ENCODE results near the gene COL15A1. TPM values are rescaled to one million over a fixed set of nuclear protein-coding genes. Genes with fewer than 3 reads are reported as not detected.
A peak's percentile ranks its signal among the peaks of the same experiment; 100 is the strongest.

The COL15A1 gene
- total and polyA plus RNA-seq, 4 donors = 6.3 to 126 (median 36.4) TPM

DNA sequence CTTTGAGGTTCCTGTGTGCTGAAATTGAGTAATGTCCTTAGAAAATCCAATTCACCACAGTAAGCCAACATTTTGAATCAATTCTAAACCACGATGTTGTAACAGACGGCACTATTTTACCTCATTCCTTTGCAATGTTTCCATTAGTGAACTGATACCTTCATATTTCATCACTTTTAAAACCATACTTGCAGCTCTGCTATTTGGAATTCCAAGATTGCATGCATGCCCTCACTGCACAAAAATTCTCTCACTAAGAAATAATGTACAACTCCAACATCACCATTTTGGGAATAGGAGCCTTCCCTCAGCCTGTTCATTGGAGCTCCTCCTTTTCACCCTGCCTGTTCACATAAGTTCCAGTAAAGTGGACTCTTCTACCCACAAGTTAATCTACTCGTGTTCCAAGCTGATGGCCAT, 86.4 kb downstream of the COL15A1 start:
- WGBS, 2 donors = 1 to 7% methylated on average over 3 of the region's 3 CpGs
- Histone ChIP-seq H3K4me1 (ENCODE audit: control insufficient read depth in 1 of 2, insufficient read depth in 2 of 2, low read length in 2 of 2) (no peaks in the 10 kb centered on the region), H3K27me3 (ENCODE audit: control insufficient read depth in 1 of 2, insufficient read depth in 2 of 2, low read length in 1 of 2) (no peaks in the 10 kb centered on the region), H3K9me3 (ENCODE audit: control insufficient read depth, low read length) (no peaks in the 10 kb centered on the region), H3K27ac (ENCODE audit: low read depth in 1 of 2, low read length in 2 of 2) (peak overlapping the region in 1 of 2 donors; percentile 32), H3K36me3 (ENCODE audit: control insufficient read depth in 1 of 2, insufficient read depth in 2 of 2, low read length in 1 of 2) (no peaks in the 10 kb centered on the region), H3K4me3 (ENCODE audit: low read length in 2 of 2) (no peak overlapping the region)
- DNase-seq (no peak), ATAC-seq (ENCODE audit: low FRiP score) (peak; percentile 58)
- intact Hi-C loops (cut with DNase I) = loop anchor here in 1 of 2 donors (5.0 kb wide), 1 partner anchor 72 kb away; no protein-coding TSS in a partner anchor

DNA sequence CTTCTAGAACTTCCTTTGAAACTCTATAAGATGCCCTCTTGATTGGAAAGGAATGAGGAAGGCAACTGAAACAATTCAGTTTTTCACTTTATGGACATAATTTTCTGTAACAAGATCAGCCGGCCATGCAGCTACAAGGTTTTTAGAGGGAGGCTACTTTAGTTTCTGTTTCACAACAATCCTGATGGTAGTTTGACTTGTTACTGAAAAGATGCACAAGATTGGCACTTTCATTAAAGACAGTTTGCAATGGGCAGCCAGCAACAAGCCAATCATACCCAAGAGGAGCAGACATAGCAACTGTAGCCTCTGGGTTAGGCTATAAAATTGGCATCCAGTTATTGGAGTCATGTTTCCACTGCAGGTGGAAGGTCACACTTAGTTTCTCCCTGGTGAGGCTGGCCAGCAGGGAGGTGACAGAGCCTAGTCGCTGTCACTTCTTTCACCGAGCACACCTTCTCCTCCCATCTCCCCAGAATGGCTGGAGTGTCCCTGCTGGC, 87.0 kb downstream of the COL15A1 start:
- no peaks in the 10 kb centered on the region for H3K27me3 ChIP-seq (ENCODE audit: control insufficient read depth in 1 of 2, insufficient read depth in 2 of 2, low read length in 1 of 2)
- 93 to 95% methylated on average over 3 of the region's 3 CpGs for WGBS, 2 donors
- ATAC-seq (ENCODE audit: low FRiP score) = no peak
- peak overlapping the region in 1 of 2 donors; percentile 34 for H3K27ac ChIP-seq (ENCODE audit: low read depth in 1 of 2, low read length in 2 of 2)
- DNase-seq = no peak
- H3K4me1 ChIP-seq (ENCODE audit: control insufficient read depth in 1 of 2, insufficient read depth in 2 of 2, low read length in 2 of 2) = no peaks in the 10 kb centered on the region
- intact Hi-C loops (cut with DNase I) = loop anchor here in 1 of 2 donors (5.0 kb wide), 1 partner anchor 72 kb away; no protein-coding TSS in a partner anchor
- H3K4me3 ChIP-seq (ENCODE audit: low read length in 2 of 2) = no peak overlapping the region
- no peaks in the 10 kb centered on the region for H3K36me3 ChIP-seq (ENCODE audit: control insufficient read depth in 1 of 2, insufficient read depth in 2 of 2, low read length in 1 of 2)
- no peaks in the 10 kb centered on the region for H3K9me3 ChIP-seq (ENCODE audit: control insufficient read depth, low read length)

- intact Hi-C loops (cut with DNase I) = loop anchor here in 1 of 2 donors (5.0 kb wide), 1 partner anchor 71 kb away; no protein-coding TSS in a partner anchor
- H3K27me3 ChIP-seq (ENCODE audit: control insufficient read depth in 1 of 2, insufficient read depth in 2 of 2, low read length in 1 of 2) = no peaks in the 10 kb centered on the region
- no peaks in the 10 kb centered on the region for H3K4me1 ChIP-seq (ENCODE audit: control insufficient read depth in 1 of 2, insufficient read depth in 2 of 2, low read length in 2 of 2)
- no peak overlapping the region for H3K4me3 ChIP-seq (ENCODE audit: low read length in 2 of 2)
- DNase-seq (no peak), ATAC-seq (ENCODE audit: low FRiP score) (no peak)
- no peaks in the 10 kb centered on the region for H3K36me3 ChIP-seq (ENCODE audit: control insufficient read depth in 1 of 2, insufficient read depth in 2 of 2, low read length in 1 of 2)
- no peak overlapping the region for H3K27ac ChIP-seq (ENCODE audit: low read depth in 1 of 2, low read length in 2 of 2)
- WGBS, 2 donors = 96 to 99% methylated on average over 6 of the region's 6 CpGs
- no peaks in the 10 kb centered on the region for H3K9me3 ChIP-seq (ENCODE audit: control insufficient read depth, low read length)
Observed at GRCh38 chr9:99031319-99031718, 87.6 kb downstream of the COL15A1 start.

GRCh38 chr9:99031994-99032393, 88.3 kb downstream of the COL15A1 start:
- DNase-seq (no peak), ATAC-seq (ENCODE audit: low FRiP score) (no peak)
- Histone ChIP-seq H3K4me3 (ENCODE audit: low read length in 2 of 2) (no peak overlapping the region), H3K4me1 (ENCODE audit: control insufficient read depth in 1 of 2, insufficient read depth in 2 of 2, low read length in 2 of 2) (no peaks in the 10 kb centered on the region), H3K27me3 (ENCODE audit: control insufficient read depth in 1 of 2, insufficient read depth in 2 of 2, low read length in 1 of 2) (no peaks in the 10 kb centered on the region), H3K36me3 (ENCODE audit: control insufficient read depth in 1 of 2, insufficient read depth in 2 of 2, low read length in 1 of 2) (no peaks in the 10 kb centered on the region), H3K9me3 (ENCODE audit: control insufficient read depth, low read length) (no peaks in the 10 kb centered on the region), H3K27ac (ENCODE audit: low read depth in 1 of 2, low read length in 2 of 2) (no peak overlapping the region)
- 98% methylated on average over 5 of the region's 5 CpGs for WGBS, 2 donors
- intact Hi-C loops (cut with DNase I) = loop anchor here in 1 of 2 donors (5.0 kb wide), 1 partner anchor 70 kb away; no protein-coding TSS in a partner anchor

DNA sequence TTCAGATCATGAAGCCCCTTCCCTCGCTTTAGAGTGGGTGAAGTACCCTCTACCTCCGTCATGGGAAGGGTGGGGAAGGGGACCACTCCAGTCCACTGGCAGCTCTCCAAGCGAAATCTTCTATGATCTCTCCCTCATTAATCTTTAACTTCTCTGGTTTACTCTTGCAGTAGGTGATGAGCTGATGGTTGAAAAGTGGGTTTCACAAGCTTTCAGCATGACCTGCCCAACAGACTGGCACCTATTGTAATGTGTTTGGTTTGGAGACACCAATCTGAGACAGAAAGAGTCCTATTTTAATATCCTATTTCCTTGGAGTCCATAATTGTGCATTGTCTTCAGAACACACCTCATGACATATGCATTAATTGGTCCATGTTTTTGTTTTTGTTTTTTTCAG, 90.4 kb downstream of the COL15A1 start:
- Histone ChIP-seq H3K4me3 (ENCODE audit: low read length in 2 of 2) (no peak overlapping the region), H3K9me3 (ENCODE audit: control insufficient read depth, low read length) (no peaks in the 10 kb centered on the region), H3K27ac (ENCODE audit: low read depth in 1 of 2, low read length in 2 of 2) (no peak overlapping the region), H3K4me1 (ENCODE audit: control insufficient read depth in 1 of 2, insufficient read depth in 2 of 2, low read length in 2 of 2) (no peaks in the 10 kb centered on the region), H3K27me3 (ENCODE audit: control insufficient read depth in 1 of 2, insufficient read depth in 2 of 2, low read length in 1 of 2) (no peaks in the 10 kb centered on the region), H3K36me3 (ENCODE audit: control insufficient read depth in 1 of 2, insufficient read depth in 2 of 2, low read length in 1 of 2) (no peaks in the 10 kb centered on the region)
- 96 to 99% methylated on average over 3 of the region's 3 CpGs for WGBS, 2 donors
- intact Hi-C loops (cut with DNase I) = loop anchor here in 1 of 2 donors (5.0 kb wide), 1 partner anchor 68 kb away; no protein-coding TSS in a partner anchor
- no peak for DNase-seq
- no peak for ATAC-seq (ENCODE audit: low FRiP score)

DNA sequence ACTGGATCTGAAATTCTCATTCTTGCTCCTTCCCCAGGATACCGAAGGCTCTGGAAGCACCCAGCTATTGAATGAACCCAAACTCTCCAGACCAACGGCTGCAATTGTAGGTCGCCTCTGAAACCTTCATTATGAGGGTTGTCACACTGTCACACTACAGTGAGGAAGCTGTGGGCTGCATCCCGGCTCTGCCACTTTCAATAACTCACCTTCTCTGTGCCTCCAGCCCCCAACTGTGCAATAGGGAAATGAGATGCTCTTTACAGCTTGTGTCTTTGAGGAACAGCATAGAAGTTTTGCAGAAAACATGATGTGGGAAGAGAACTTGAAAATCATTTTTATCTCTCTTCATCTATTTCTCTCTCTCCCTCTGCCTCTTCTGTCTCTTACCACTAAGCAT, 91.6 kb downstream of the COL15A1 start:
- intact Hi-C loops (cut with DNase I) = no loop called here
- H3K36me3 ChIP-seq (ENCODE audit: control insufficient read depth in 1 of 2, insufficient read depth in 2 of 2, low read length in 1 of 2) = no peaks in the 10 kb centered on the region

DNA sequence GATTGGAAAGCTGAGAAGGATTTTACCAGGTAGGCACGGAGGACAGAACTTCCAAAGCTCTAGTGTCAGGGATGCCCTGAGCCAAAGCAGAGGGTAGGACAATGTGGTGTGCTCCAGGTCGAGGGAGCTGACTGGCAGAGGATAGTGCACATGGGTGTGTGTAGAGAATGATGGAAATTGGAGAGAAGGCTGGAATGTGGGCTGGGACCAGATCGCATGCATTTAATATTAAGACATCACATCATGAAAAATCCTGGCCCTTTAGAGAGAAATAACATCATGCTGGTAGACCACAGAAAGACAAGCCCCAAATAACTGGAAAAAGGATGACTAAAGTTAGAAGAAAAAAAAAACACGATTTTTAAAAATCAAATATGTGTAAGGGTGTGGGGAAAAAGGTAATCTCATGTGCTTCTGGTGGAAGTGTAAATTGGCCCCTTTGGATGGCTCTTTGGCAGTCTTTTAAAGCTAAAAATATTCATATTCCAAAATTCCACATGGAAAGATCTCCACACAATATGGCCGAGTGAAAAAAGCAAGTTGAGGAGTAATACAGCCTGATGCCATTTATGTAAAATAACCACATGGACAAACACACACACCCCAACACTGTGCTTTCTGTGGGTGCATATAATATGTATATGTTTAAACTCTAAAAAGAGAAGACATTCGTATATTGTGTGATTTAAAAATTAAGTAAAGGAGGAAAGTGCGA, 94.2 kb downstream of the COL15A1 start:
- Histone ChIP-seq H3K4me1 (ENCODE audit: control insufficient read depth in 1 of 2, insufficient read depth in 2 of 2, low read length in 2 of 2) (no peaks in the 10 kb centered on the region), H3K36me3 (ENCODE audit: control insufficient read depth in 1 of 2, insufficient read depth in 2 of 2, low read length in 1 of 2) (no peaks in the 10 kb centered on the region), H3K4me3 (ENCODE audit: low read length in 2 of 2) (no peak overlapping the region), H3K27me3 (ENCODE audit: control insufficient read depth in 1 of 2, insufficient read depth in 2 of 2, low read length in 1 of 2) (no peaks in the 10 kb centered on the region), H3K9me3 (ENCODE audit: control insufficient read depth, low read length) (no peaks in the 10 kb centered on the region), H3K27ac (ENCODE audit: low read depth in 1 of 2, low read length in 2 of 2) (no peak overlapping the region)
- 73 to 77% methylated on average over 7 of the region's 7 CpGs for WGBS, 2 donors
- ATAC-seq (ENCODE audit: low FRiP score) (no peak), DNase-seq (no peak)
- intact Hi-C loops (cut with DNase I) = no loop called here

More for the DNA sequence above, 91.6 kb downstream of the COL15A1 start:
- Histone ChIP-seq H3K4me1 (ENCODE audit: control insufficient read depth in 1 of 2, insufficient read depth in 2 of 2, low read length in 2 of 2) (no peaks in the 10 kb centered on the region), H3K4me3 (ENCODE audit: low read length in 2 of 2) (no peak overlapping the region), H3K27ac (ENCODE audit: low read depth in 1 of 2, low read length in 2 of 2) (no peak overlapping the region), H3K9me3 (ENCODE audit: control insufficient read depth, low read length) (no peaks in the 10 kb centered on the region), H3K27me3 (ENCODE audit: control insufficient read depth in 1 of 2, insufficient read depth in 2 of 2, low read length in 1 of 2) (no peaks in the 10 kb centered on the region)
- DNase-seq = no peak
- WGBS, 2 donors = 91 to 93% methylated on average over 4 of the region's 4 CpGs
- ATAC-seq (ENCODE audit: low FRiP score) = no peak

DNA sequence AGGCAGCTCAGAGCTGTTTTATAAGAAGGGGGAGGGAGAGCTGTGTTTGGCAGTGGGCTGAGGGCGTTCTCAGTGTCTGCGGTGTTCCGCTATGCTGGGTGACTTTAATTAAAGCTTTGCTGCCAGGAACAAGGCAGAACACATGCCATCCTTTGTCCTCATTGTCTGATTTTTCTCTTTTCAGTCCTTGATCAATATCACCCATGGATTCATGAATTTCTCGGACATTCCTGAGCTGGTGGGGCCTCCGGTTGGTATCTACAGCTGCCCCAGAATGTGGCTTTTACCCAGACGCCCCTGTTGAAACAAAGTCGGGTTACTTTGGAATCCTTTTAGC, 94.7 kb downstream of the COL15A1 start:
- Histone ChIP-seq H3K36me3 (ENCODE audit: control insufficient read depth in 1 of 2, insufficient read depth in 2 of 2, low read length in 1 of 2) (no peaks in the 10 kb centered on the region), H3K9me3 (ENCODE audit: control insufficient read depth, low read length) (no peaks in the 10 kb centered on the region), H3K27ac (ENCODE audit: low read depth in 1 of 2, low read length in 2 of 2) (no peak overlapping the region), H3K4me3 (ENCODE audit: low read length in 2 of 2) (no peak overlapping the region), H3K4me1 (ENCODE audit: control insufficient read depth in 1 of 2, insufficient read depth in 2 of 2, low read length in 2 of 2) (no peaks in the 10 kb centered on the region), H3K27me3 (ENCODE audit: control insufficient read depth in 1 of 2, insufficient read depth in 2 of 2, low read length in 1 of 2) (no peaks in the 10 kb centered on the region)
- intact Hi-C loops (cut with DNase I) = no loop called here
- ATAC-seq (ENCODE audit: low FRiP score) = no peak
- DNase-seq = no peak
- 71 to 85% methylated on average over 7 of the region's 7 CpGs for WGBS, 2 donors
